GM18867 (cell line): ENCODE data around the gene ERFL.

Experiments
- ATAC-seq: cut with Tn5 transposase; IDR thresholded peaks from one replicate; pipeline ENCODE4 v1.9.1; 2021; ENCODE audit warnings: mild to moderate bottlenecking, moderate library complexity; ENCODE audit not compliant: unreplicated experiment

The ERFL gene

GRCh38 chr19:41901707-41902360 is 26.4 kb downstream of the ERFL start:
- no peak for ATAC-seq

- no peak for ATAC-seq
Measured at GRCh38 chr19:41898235-41898634, 30.0 kb downstream of the ERFL start.

DNA sequence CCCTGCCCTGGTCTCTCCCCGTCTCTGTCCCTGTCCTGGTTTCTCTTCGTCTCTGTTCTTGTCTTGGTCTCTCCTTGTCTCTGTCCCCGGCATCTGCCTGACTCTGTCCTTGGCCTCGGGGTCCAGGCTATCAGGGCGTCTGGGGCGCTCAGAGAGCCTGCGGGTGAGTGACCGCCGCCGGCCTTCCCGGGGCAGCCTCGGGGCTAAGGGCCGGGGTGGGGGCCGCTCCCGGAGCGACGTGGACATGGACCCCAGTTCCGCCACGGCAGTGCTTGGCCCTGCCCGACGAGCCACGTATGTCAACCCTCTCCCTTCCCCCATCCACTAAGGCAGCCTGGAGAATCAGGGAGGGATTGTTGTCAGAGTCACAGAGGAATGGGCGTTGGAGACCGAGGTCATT is 30.4 kb downstream of the ERFL start:
- no peak for ATAC-seq

GRCh38 chr19:41897181-41897580 is 31.1 kb downstream of the ERFL start:
- ATAC-seq = no peak

DNA sequence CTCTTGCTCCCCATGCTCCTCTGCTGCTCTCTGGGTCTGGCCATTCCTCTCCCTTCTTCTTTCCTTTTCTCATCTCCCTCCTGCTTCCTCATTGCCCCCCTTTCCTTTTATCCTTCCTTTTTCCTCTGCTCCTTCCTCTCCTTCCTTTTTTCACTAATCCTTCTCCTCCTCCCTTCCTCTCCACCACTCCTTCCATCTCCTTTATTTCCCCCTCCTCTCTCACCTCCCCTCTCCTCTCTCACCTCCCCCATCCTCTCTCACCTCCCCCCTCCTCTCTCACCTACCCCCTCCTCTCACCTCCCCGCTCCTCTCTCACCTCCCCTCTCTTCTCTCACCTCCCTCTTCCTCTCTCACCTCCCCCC is 31.7 kb downstream of the ERFL start:
- ATAC-seq = no peak

DNA sequence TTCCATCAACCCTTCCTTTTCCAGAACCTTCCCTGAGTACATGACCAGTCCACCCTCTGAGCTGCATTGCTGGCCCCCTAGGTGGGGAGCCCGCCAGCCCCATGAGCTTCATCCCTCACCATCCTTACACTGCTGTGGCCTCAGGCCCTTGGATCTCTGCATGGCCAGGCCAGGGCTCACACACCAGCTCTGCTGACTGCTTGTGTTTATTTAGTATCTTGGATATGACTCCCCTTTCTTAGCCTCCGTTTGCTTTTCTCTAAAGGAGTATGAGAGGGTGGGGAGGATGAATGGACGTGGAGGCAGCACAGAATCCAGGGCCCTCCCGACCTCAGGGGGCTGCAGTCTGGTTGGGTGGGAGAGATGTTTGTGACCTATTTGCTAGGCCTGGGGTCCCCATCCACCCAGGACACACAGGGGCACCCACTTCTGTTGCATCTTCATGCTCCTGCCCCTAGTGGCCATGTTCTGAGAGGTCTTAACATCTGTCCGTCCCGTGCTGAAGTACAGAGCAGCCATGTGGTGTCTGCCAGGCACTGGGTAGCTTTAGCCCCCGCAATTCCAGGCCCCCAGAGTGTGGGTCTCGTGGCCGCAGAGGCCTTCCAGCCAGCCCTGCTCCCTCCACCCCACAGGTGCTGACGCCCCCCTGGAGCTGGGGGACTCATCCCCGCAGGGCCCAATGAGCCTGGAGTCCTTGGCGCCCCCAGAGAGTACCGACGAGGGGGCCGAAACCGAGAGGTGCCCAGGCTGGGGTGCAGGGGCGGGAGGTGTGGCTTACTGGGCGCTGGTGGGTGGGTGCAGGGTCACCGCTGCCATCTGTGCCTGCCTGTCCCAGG is 32.3 kb downstream of the ERFL start:
- no peak for ATAC-seq

- ATAC-seq = no peak
Measured at GRCh38 chr19:41894350-41894749, 33.9 kb downstream of the ERFL start.

- ATAC-seq = no peak
Measured at GRCh38 chr19:41893899-41894298, 34.4 kb downstream of the ERFL start.

GRCh38 chr19:41892173-41892902 is 35.9 kb downstream of the ERFL start:
- ATAC-seq = no peak

- no peak for ATAC-seq
Measured at GRCh38 chr19:41890936-41891335, 37.3 kb downstream of the ERFL start.

DNA sequence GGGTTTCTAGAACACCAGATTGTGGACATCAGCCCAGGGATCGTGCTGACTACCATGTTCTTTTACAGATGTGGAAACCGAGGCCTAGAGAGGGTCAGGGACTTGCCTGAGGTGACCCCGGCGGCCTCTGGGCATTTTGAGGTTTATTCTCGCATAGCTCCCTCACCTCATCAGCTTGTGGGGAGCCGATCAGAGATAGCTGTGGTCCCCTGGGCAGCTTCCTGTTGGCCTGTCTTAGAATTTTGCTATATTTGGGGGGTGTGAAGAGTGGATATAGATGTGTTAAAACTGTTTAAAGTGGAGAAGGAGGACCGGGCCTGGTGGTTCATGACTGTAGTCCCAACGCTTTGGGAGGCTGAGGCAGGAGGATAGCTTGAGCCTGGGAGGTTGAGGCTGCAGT is 38.4 kb downstream of the ERFL start:
- ATAC-seq = no peak

DNA sequence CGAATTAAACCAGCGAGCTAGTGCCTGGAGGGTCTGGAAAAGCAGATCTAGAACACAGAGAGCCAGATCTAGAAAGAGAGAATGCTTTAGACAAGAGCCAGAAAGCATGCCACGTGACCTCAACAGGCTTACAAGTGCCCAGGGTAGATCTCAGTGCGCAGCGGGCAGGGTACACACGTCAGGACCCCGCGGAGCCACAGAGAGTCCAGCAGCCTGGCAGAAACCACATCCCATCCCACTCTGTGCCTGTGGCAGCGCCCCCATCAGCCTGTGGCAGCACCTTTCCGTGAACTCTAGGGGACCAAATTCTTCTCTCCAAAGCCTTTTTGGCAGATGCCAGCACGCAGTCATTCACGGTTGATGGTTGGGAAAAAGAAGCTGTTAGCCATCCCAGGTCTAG is 39.3 kb downstream of the ERFL start:
- ATAC-seq = no peak

- ATAC-seq = no peak
Measured at GRCh38 chr19:41887711-41888382, 40.4 kb downstream of the ERFL start.

- no peak for ATAC-seq
Measured at GRCh38 chr19:41886761-41887710, 41.2 kb downstream of the ERFL start.

DNA sequence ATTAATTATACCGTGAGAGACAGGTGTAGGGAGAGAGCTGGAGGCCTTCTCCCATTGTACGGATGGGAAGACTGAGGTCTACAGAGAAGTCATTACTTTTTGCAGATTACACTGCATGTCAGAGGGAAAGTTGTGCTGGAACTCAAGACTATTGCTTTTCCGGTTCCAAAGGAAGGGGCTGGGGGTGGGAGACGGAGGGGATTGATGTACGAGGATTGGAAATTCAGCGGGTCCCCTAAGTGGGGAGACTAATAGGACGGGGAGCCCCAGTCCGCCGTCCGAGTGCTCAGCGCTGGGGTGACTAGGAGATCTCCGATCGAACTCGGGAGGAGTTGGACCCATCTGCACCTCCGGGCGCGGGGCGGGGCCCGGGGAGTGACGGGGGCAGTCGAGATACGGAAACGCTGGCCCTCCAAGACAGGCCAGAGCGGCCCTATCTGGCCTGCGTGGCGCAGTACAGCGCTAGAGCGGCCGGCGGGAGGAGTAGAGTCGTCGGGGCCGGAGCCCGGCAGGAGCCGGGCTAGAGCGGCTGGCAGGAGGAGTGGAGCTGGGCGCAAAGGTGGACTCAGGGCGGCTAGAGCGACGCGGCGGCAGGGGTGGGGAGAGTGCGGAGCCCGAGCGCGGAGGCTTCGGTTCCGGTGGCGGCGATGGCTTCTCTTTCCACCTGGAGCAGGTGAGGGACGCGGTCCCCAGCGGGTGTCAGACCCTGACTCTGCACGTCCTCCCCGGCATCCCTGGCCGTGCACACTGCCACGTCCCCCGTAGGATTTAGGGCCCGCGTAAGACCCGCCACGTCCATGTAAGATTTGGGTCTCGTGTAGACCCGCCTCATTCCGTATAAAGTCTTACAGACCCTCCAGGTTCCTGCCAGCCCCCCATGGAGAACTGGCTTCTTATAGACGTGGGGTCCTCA is 44.2 kb downstream of the ERFL start:
- peak; percentile 76 for ATAC-seq

DNA sequence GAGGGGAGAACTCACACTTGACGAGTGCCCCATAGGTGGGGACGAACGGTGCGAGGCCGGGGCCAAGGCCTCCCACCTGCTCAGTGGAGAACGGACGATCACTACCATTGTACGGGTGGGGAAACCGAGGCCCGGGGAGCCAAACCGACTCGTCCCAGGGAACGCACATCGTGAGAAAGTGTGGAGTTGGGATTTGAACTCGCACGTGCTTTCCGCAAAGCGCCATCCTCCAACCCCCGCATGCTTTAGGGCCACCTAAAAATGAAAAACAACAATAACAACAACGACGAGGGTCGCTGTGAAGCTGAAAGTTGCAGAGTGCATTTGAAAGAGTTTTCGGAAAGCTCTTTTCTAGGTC is 44.8 kb downstream of the ERFL start:
- ATAC-seq = no peak

- ATAC-seq = no peak
Measured at GRCh38 chr19:41882568-41883462, 45.4 kb downstream of the ERFL start, which contains the start of gene ARHGEF1. Gene ARHGEF1, plus strand, starts transcription at chr19:41883184. Its CDS starts 4,899 bp downstream, at chr19:41888083.

DNA sequence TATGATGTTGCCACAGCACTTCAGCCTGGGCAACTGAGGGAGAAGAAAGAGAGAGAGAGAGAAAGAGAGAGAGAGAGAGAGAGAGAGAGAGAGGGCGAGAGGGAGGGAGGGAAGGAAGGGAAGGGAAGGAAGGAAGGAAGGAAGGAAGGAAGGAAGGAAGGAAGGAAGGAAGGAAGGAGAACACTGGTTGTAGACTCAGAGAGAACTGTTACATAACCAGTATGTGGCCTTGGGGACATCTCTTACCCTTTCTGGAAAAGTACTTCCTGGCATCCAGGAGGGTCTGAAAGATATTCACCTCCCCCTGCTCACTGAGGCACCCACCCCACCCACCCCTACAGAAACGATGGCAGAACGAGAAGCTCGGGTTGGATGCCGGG is 47.9 kb downstream of the ERFL start:
- ATAC-seq = no peak
